K562 (cell line): Measurements from ENCODE around the gene TBX19. TPM values are rescaled to one million over a fixed set of nuclear protein-coding genes. Genes with fewer than 3 reads are reported as not detected.

ENCODE experiments used
- ARID1B ChIP-seq: fragments of 450-650 bp; IDR thresholded peaks from 2 replicates; pipeline ENCODE4 v1.6.1; 2016; ENCODE audit warnings: antibody characterized with exemption, mild to moderate bottlenecking, inconsistent platforms
- ATF1 ChIP-seq, 2 experiments: fragments of 450-650 bp in 1 of 2; IDR thresholded peaks; 2 replicates each; pipeline ENCODE4 v1.6.1; 2016; ENCODE audit warnings: missing compliant biosample characterization in 1 of 2, missing genetic modification characterization in 1 of 2
- C11orf30 ChIP-seq: fragments of 450-650 bp; IDR thresholded peaks from 2 replicates; pipeline ENCODE4 v1.6.1; 2016; ENCODE audit warnings: low read depth, mild to moderate bottlenecking
- E4F1 ChIP-seq: fragments of 250-450 bp; sonication (Bioruptor Pico); IDR thresholded peaks from 2 replicates; pipeline ENCODE4 v1.5.0; 2021; ENCODE audit warnings: mild to moderate bottlenecking, borderline replicate concordance
- ESRRA ChIP-seq: fragments of 450-650 bp; IDR thresholded peaks from 2 replicates; pipeline ENCODE4 v1.6.1; 2014; ENCODE audit warnings: low read depth, mild to moderate bottlenecking, moderate library complexity, borderline replicate concordance
- EWSR1 ChIP-seq: fragments of 450-650 bp; IDR thresholded peaks from 2 replicates; pipeline ENCODE4 v1.6.1; 2018; ENCODE audit warnings: borderline replicate concordance, mild to moderate bottlenecking, low read depth, moderate library complexity; ENCODE audit not compliant: partially characterized antibody
- EZH2 ChIP-seq: IDR thresholded peaks from 2 replicates; pipeline ENCODE4 v1.6.1; 2012; ENCODE audit warnings: low read depth, mild to moderate bottlenecking, inconsistent platforms, low read length, borderline replicate concordance
- HDAC2 ChIP-seq: fragments of 450-650 bp; IDR thresholded peaks from 2 replicates; pipeline ENCODE4 v1.6.1; 2016; ENCODE audit warnings: mild to moderate bottlenecking
- IRF2 ChIP-seq: sonication (generic); formaldehyde crosslinking; IDR thresholded peaks from 2 replicates; pipeline ENCODE4 v1.8.1; 2022; ENCODE audit warnings: mild to moderate bottlenecking, missing genetic modification reagents
- MCM3 ChIP-seq: fragments of 450-650 bp; IDR thresholded peaks from 2 replicates; pipeline ENCODE4 v1.6.1; 2016
- MECOM ChIP-seq: fragments of 250-450 bp; sonication (Bioruptor Pico); IDR thresholded peaks from 2 replicates; pipeline ENCODE4 v1.8.0; 2022; ENCODE audit warnings: inconsistent platforms
- NCOA4 ChIP-seq: fragments of 450-650 bp; IDR thresholded peaks from 2 replicates; pipeline ENCODE4 v1.6.1; 2018; ENCODE audit warnings: mild to moderate bottlenecking; ENCODE audit not compliant: partially characterized antibody
- NCOR1 ChIP-seq: fragments of 450-650 bp; IDR thresholded peaks from 2 replicates; pipeline ENCODE4 v1.6.1; 2016; ENCODE audit warnings: mild to moderate bottlenecking, moderate library complexity
- NR2F6 ChIP-seq: fragments of 450-650 bp; formaldehyde crosslinking; IDR thresholded peaks from 2 replicates; pipeline ENCODE4 v1.4.0; 2020; ENCODE audit warnings: mild to moderate bottlenecking
- PKNOX1 ChIP-seq: fragments of 450-650 bp; IDR thresholded peaks from 2 replicates; pipeline ENCODE4 v1.6.1; 2016
- POLR2H ChIP-seq: IDR thresholded peaks from 2 replicates; pipeline ENCODE4 v1.6.1; 2016; ENCODE audit warnings: missing genetic modification characterization, low read depth, mild to moderate bottlenecking, control low read depth, missing compliant biosample characterization, moderate library complexity
- SIRT6 ChIP-seq: IDR thresholded peaks from one replicate; pipeline ENCODE4 v1.6.1; 2012; ENCODE audit warnings: low read depth, mild to moderate bottlenecking, control low read depth, inconsistent platforms, low read length, moderate library complexity
- TAF9B ChIP-seq: fragments of 450-650 bp; IDR thresholded peaks from 2 replicates; pipeline ENCODE4 v1.6.1; 2018; ENCODE audit warnings: mild to moderate bottlenecking; ENCODE audit not compliant: partially characterized antibody
- ZBTB17 ChIP-seq: fragments of 450-650 bp; formaldehyde crosslinking; IDR thresholded peaks from 2 replicates; pipeline ENCODE4 v1.4.0; 2020; ENCODE audit warnings: mild to moderate bottlenecking
- ZNF121 ChIP-seq: sonication (generic); formaldehyde crosslinking; conservative IDR thresholded peaks from 2 replicates; pipeline ENCODE4 v1.8.0; 2022; ENCODE audit warnings: missing genetic modification reagents
- ZNF143 ChIP-seq: sonication (generic); formaldehyde crosslinking; IDR thresholded peaks from 2 replicates; pipeline ENCODE4 v1.9.0; 2022; ENCODE audit warnings: mild to moderate bottlenecking, missing genetic modification reagents
- ZNF444 ChIP-seq: fragments of 250-450 bp; sonication (Bioruptor Pico); IDR thresholded peaks from 2 replicates; pipeline ENCODE4 v1.4.0; 2020; ENCODE audit warnings: mild to moderate bottlenecking, moderate library complexity
- ZNF766 ChIP-seq: fragments of 200-800 bp; sonication (Bioruptor generic); conservative IDR thresholded peaks from 2 replicates; pipeline ENCODE4 v1.6.1; 2016; ENCODE audit warnings: missing genetic modification characterization, missing compliant biosample characterization
- polyA plus RNA-seq, 8 experiments: library from polyadenylated mRNA; depleted of rRNA in 4 of 8; stranded (reverse) in 5 of 8; unstranded in 3 of 8; fragments of >200 nt; fragmentation: Nextera tagmentation in 2 of 8; fragmentation: Illumina TruSeq in 1 of 8; extraction: Ambion mirVana in 2 of 8; extraction: Trizol in 1 of 8; gene quantifications; 2 replicates each; pipeline versions ENCODE4 v1.2.1 to v1.2.3, GENCODE V29; 2011 to 2014; ENCODE audit warnings: inconsistent platforms in 1 of 8, missing spikeins in 1 of 8
- total RNA-seq, 7 experiments: library from RNA; depleted of rRNA in 6 of 7; stranded (reverse); fragments of >200 nt in 6 of 7; fragmentation: Illumina TruSeq in 2 of 7; extraction: Trizol in 2 of 7; gene quantifications; 2 replicates each; pipeline versions ENCODE4 v1.2.1 to v1.2.3, GENCODE V29; 2011 to 2021; ENCODE audit warnings: low replicate concordance in 1 of 7
- TF ChIP-seq, protein P1 (sequence below): sonication (generic); formaldehyde crosslinking; IDR thresholded peaks from 2 replicates; pipeline ENCODE4 v1.8.0; 2022; ENCODE audit warnings: mild to moderate bottlenecking, low read depth, missing genetic modification reagents
- TF ChIP-seq, protein P2 (sequence below): fragments of 450-650 bp; formaldehyde crosslinking; conservative IDR thresholded peaks from 2 replicates; pipeline ENCODE4 v1.4.0; 2022; ENCODE audit warnings: mild to moderate bottlenecking, missing genetic modification characterization

Gene TBX19
- total and polyA plus RNA-seq, 9 of the 15 experiments (the other 6 are each of a cell fraction or from before 2014, with no cell fraction given) = 0.32 to 3.1 (median 0.95) TPM

GRCh38 chr1:168287237-168287664 lies 6.6 kb downstream of the TBX19 start (continued):
- TF ChIP-seq IRF2 (CRISPR knock-in tag) (no peak), EZH2 (no peak), ATF1 (CRISPR knock-in tag; IDR thresholded peaks at IDR 0.05) (no peak), ATF1 (tag; IDR thresholded peaks at IDR 0.05) (peak; percentile 91), POLR2H (tag) (no peak), ARID1B (peak; percentile 82), E4F1 (no peak), ZBTB17 (no peak), NR2F6 (CRISPR knock-in tag) (no peak), NCOR1 (no peak), ZNF121 (peak; percentile 81), ZNF143 (CRISPR knock-in tag) (no peak), MCM3 (no peak), C11orf30 (peak; percentile 92), NCOA4 (no peak), ZNF766 (CRISPR knock-in tag) (0 out of 2 replicates have a peak, but pooled peaks have one; percentile 50), MECOM (CRISPR knock-in tag) (no peak), ESRRA (no peak), EWSR1 (no peak), HDAC2 (no peak; the same call in 1 of the 2 replicates), PKNOX1 (peak; percentile 85), TAF9B (peak; percentile 22), SIRT6 (no peak), ZNF444 (no peak)
- TF ChIP-seq, protein P1, sequence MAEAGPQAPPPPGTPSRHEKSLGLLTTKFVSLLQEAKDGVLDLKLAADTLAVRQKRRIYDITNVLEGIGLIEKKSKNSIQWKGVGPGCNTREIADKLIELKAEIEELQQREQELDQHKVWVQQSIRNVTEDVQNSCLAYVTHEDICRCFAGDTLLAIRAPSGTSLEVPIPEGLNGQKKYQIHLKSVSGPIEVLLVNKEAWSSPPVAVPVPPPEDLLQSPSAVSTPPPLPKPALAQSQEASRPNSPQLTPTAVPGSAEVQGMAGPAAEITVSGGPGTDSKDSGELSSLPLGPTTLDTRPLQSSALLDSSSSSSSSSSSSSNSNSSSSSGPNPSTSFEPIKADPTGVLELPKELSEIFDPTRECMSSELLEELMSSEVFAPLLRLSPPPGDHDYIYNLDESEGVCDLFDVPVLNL (CRISPR knock-in tag) = no peak
- TF ChIP-seq, protein P2, sequence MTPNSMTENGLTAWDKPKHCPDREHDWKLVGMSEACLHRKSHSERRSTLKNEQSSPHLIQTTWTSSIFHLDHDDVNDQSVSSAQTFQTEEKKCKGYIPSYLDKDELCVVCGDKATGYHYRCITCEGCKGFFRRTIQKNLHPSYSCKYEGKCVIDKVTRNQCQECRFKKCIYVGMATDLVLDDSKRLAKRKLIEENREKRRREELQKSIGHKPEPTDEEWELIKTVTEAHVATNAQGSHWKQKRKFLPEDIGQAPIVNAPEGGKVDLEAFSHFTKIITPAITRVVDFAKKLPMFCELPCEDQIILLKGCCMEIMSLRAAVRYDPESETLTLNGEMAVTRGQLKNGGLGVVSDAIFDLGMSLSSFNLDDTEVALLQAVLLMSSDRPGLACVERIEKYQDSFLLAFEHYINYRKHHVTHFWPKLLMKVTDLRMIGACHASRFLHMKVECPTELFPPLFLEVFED (CRISPR knock-in tag) = no peak
